ENCODE results near the gene DCAF16. TPM values are rescaled to one million over a fixed set of nuclear protein-coding genes. Genes with fewer than 3 reads are reported as not detected.

Gene DCAF16
- total RNA-seq (2022; extraction: Qiagen RNA extraction): 4.0 to 9.2 TPM (median 7.1 TPM) in 5 replicates

DNA sequence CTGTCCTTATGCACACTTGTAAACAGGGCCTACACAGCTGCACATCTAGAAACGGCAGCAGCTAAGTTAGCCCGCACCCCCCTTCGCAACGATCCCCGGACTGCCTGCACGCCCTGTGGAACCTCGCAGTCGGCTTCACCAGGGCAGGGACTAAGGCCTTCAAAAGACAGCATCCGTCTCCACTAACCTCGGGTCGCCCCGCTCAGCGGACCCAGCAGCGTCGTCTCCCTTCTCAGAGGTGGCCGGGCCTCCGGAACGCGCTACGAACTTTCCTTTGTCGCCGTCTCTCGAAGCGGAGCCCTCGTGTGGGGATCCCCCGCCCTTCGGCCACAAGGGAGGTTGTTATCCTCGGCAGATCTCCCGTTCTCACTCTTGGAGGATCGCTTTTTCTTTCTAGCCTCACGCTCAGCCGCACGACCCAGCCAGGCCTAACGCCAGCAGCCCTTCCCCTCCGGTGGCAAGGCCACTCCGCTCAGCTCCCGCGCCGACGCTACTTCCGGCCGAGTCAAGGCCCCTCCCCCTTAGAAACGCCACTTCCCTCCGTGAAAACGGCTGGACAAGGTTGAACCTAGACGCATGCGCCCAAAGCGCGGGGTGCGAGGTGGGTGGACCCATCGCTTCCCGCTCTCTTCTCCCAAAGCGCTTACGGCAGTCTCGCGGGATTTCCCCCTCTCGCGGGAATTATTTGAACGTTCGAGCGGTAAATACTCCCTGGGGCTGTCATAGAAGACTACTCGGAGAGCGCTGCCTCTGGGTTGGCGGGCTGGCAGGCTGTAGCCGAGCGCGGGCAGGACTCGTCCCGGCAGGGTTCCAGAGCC, at the start of gene DCAF16, which contains the start of gene NCAPG:
Gene DCAF16 (minus strand): TSS at position 498 of the 818 bp plus-strand sequence. CDS start 6,616 bp downstream, outside the sequence.
Gene NCAPG (plus strand): TSS at position 720 of the 818 bp plus-strand sequence. CDS start 99 bp downstream, outside the sequence.

GRCh38 chr4:17781300-17782287, 29.0 kb downstream of the DCAF16 start, which contains the start of gene FAM184B:
Gene FAM184B, minus strand, starts transcription at chr4:17781621. Its CDS starts 322 bp downstream, at chr4:17781299.

Other genes starting within 250 kb of the DCAF16 start
- 33.5 to 48.4 TPM (median 34.7 TPM) in 5 replicates for gene LAP3, start 233.6 kb downstream of the DCAF16 start, total RNA-seq (2022; extraction: Qiagen RNA extraction)
- 26.7 to 38.0 TPM (median 33.3 TPM) in 5 replicates for gene MED28, start 196.1 kb downstream of the DCAF16 start, total RNA-seq (2022; extraction: Qiagen RNA extraction)
- 0.02 to 0.05 TPM (median 0.02 TPM) in 5 replicates for gene FAM184B, start 29.1 kb downstream of the DCAF16 start, total RNA-seq (2022; extraction: Qiagen RNA extraction)
- 22.3 to 29.6 TPM (median 27.4 TPM) in 5 replicates for gene NCAPG, start 222 bp upstream of the DCAF16 start, total RNA-seq (2022; extraction: Qiagen RNA extraction)
- 3.0 to 6.0 TPM (median 4.1 TPM) in 5 replicates for gene LCORL, start 211.0 kb upstream of the DCAF16 start, total RNA-seq (2022; extraction: Qiagen RNA extraction)

All from A549 treated with Hydrocortisone at 1 μM for 4 hours (cell line).